ENCODE results near the gene ETV6.

ETV6 gene

DNA sequence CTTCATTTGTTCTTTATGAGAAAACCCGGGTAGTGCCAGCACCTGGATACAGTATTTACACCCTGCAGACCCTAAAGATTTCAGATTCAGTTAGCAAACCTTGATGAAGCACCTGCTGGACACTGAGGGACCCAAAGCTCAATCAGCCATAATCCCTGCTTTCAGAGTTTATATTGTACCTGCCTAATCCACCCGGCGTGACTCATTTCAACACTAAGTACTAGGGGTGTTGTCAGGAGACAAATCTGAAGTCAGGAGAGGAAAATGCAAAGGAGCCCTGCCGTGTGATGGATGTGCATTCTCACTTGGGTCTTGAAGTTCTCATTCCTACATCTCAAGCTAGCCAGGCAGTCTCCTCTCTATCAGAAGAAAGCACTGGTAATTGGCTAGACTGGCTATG is 244.5 kb downstream of the ETV6 start:
- TF ChIP-seq SIN3A (IDR thresholded peaks at IDR 0.05; ENCODE audit: borderline replicate concordance, insufficient read depth, low read length) (no peak), REST (IDR thresholded peaks at IDR 0.05; ENCODE audit: insufficient read depth in 1 of 2, low read depth in 2 of 2, low read length in 2 of 2) (no peak), POLR2AphosphoS5 (IDR thresholded peaks at IDR 0.05; ENCODE audit: low read depth, low read length) (no peak), TAF1 (IDR thresholded peaks at IDR 0.05; ENCODE audit: borderline replicate concordance, insufficient read depth, low read length) (no peak), FOXP2 (optimal IDR thresholded peaks at IDR 0.05; ENCODE audit: borderline replicate concordance, extremely low read depth, extremely low read length, insufficient read depth) (no peak)

- TF ChIP-seq POLR2AphosphoS5 (IDR thresholded peaks at IDR 0.05; ENCODE audit: low read depth, low read length) (no peak), SIN3A (IDR thresholded peaks at IDR 0.05; ENCODE audit: borderline replicate concordance, insufficient read depth, low read length) (no peak), TAF1 (IDR thresholded peaks at IDR 0.05; ENCODE audit: borderline replicate concordance, insufficient read depth, low read length) (no peak), FOXP2 (optimal IDR thresholded peaks at IDR 0.05; ENCODE audit: borderline replicate concordance, extremely low read depth, extremely low read length, insufficient read depth) (no peak), REST (IDR thresholded peaks at IDR 0.05; ENCODE audit: insufficient read depth in 1 of 2, low read depth in 2 of 2, low read length in 2 of 2) (no peak)
Measured at GRCh38 chr12:11894890-11895289, 245.4 kb downstream of the ETV6 start.

GRCh38 chr12:11895421-11896078 is 246.1 kb downstream of the ETV6 start:
- TF ChIP-seq FOXP2 (optimal IDR thresholded peaks at IDR 0.05; ENCODE audit: borderline replicate concordance, extremely low read depth, extremely low read length, insufficient read depth) (no peak), TAF1 (IDR thresholded peaks at IDR 0.05; ENCODE audit: borderline replicate concordance, insufficient read depth, low read length) (no peak), POLR2AphosphoS5 (IDR thresholded peaks at IDR 0.05; ENCODE audit: low read depth, low read length) (no peak), SIN3A (IDR thresholded peaks at IDR 0.05; ENCODE audit: borderline replicate concordance, insufficient read depth, low read length) (no peak), REST (IDR thresholded peaks at IDR 0.05; ENCODE audit: insufficient read depth in 1 of 2, low read depth in 2 of 2, low read length in 2 of 2) (no peak)

DNA sequence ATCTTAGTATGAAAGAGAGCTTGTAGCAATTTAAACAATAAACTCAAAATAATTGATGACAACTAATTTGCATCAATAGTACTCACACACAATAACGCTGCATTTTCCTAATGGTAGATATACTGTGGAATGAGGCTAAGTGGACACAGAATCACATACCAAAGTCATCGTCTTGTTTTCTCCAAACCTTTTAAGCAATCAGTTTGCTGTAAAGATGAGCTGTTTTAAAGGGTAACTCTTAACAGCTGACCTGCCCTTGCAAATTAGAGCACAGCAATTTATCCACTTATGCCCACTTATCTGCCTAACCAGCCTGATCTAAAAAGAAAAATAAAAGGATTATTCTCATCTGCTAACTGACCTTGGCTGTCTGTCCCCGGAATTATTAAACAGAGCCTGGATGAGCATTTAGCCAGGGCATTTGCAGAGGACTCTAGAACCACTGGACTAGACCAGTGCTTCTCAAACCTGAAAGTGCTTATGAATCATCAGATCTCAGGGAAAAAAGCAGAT is 247.0 kb downstream of the ETV6 start:
- no peak for TF ChIP-seq SIN3A (IDR thresholded peaks at IDR 0.05; ENCODE audit: borderline replicate concordance, insufficient read depth, low read length)
- TF ChIP-seq TAF1 (IDR thresholded peaks at IDR 0.05; ENCODE audit: borderline replicate concordance, insufficient read depth, low read length): no peak
- no peak for TF ChIP-seq REST (IDR thresholded peaks at IDR 0.05; ENCODE audit: insufficient read depth in 1 of 2, low read depth in 2 of 2, low read length in 2 of 2)
- no peak for TF ChIP-seq FOXP2 (optimal IDR thresholded peaks at IDR 0.05; ENCODE audit: borderline replicate concordance, extremely low read depth, extremely low read length, insufficient read depth)
- TF ChIP-seq POLR2AphosphoS5 (IDR thresholded peaks at IDR 0.05; ENCODE audit: low read depth, low read length): no peak
